WTC11 (cell line): ENCODE measurements around the gene EID2B. TPM values are rescaled to one million over a fixed set of nuclear protein-coding genes. Genes with fewer than 3 reads are reported as not detected.
A peak's percentile ranks its signal among the peaks of the same experiment; 100 is the strongest.

Source experiments
- ATAC-seq: fragments of 200-7000 bp; cut with Tn5 transposase; 2 replicates; pipeline ENCODE4 v1.10.0; 2021; ENCODE audit warnings: mild to moderate bottlenecking, moderate library complexity
- CTCF ChIA-PET: fragments of 300-600 bp; sonication (Branson Sonifier 250); formaldehyde crosslinking; loops from one replicate; lab custom pipeline; 2021; ENCODE audit warnings: antibody characterized with exemption; lab: Charles Lee
- POLR2A ChIA-PET: fragments of 350-600 bp; sonication (Branson Sonifier 250); formaldehyde crosslinking; loops from one replicate; lab custom pipeline; 2021; ENCODE audit warnings: antibody characterized with exemption; lab: Charles Lee
- DNase-seq: peaks from one replicate; pipeline ENCODE4 v3.0.0; 2021; ENCODE audit warnings: low spot score
- H3K27ac Mint-ChIP-seq: 2 replicates; pipeline ENCODE4 v1.8.0; 2021; ENCODE audit warnings: mixed read lengths
- H3K27me3 Mint-ChIP-seq: 2 replicates; pipeline ENCODE4 v1.8.0; 2021; ENCODE audit warnings: low read depth, mild to moderate bottlenecking, moderate library complexity, mixed read lengths
- H3K36me3 Mint-ChIP-seq: 2 replicates; pipeline ENCODE4 v1.8.0; 2021; ENCODE audit warnings: mixed read lengths
- H3K4me1 Mint-ChIP-seq: 2 replicates; pipeline ENCODE4 v1.8.0; 2022; ENCODE audit warnings: mixed read lengths
- H3K4me3 Mint-ChIP-seq: 2 replicates; pipeline ENCODE4 v1.8.0; 2021; ENCODE audit warnings: mild to moderate bottlenecking, moderate library complexity, mixed read lengths
- H3K9me3 Mint-ChIP-seq: 2 replicates; pipeline ENCODE4 v1.8.0; 2021; ENCODE audit warnings: mixed read lengths
- ARID4B ChIP-seq: sonication (generic); formaldehyde crosslinking; IDR thresholded peaks from 2 replicates; pipeline ENCODE4 v1.8.0; 2023; ENCODE audit warnings: missing genetic modification reagents, mild to moderate bottlenecking, borderline replicate concordance
- ERG ChIP-seq: fragments of 250-450 bp; sonication (Bioruptor Pico); IDR thresholded peaks from 2 replicates; pipeline ENCODE4 v1.8.0; 2021; ENCODE audit warnings: mild to moderate bottlenecking
- ETV6 ChIP-seq: sonication (generic); formaldehyde crosslinking; IDR thresholded peaks from 2 replicates; pipeline ENCODE4 v1.8.1; 2022; ENCODE audit warnings: mild to moderate bottlenecking, missing genetic modification reagents
- GABPB1 ChIP-seq: sonication (generic); formaldehyde crosslinking; IDR thresholded peaks from 2 replicates; pipeline ENCODE4 v1.8.1; 2023; ENCODE audit warnings: mild to moderate bottlenecking, missing genetic modification reagents
- IRF1 ChIP-seq: sonication (generic); formaldehyde crosslinking; IDR thresholded peaks from 2 replicates; pipeline ENCODE4 v1.8.0; 2023; ENCODE audit warnings: missing genetic modification reagents
- KAT7 ChIP-seq: sonication (generic); formaldehyde crosslinking; IDR thresholded peaks from 2 replicates; pipeline ENCODE4 v1.8.1; 2023; ENCODE audit warnings: missing genetic modification reagents, mild to moderate bottlenecking, borderline replicate concordance
- MXD4 ChIP-seq: fragments of 250-450 bp; sonication (Bioruptor Pico); IDR thresholded peaks from 2 replicates; pipeline ENCODE4 v1.8.0; 2021; ENCODE audit warnings: mild to moderate bottlenecking, moderate library complexity, borderline replicate concordance
- NFE2L1 ChIP-seq: sonication (generic); formaldehyde crosslinking; IDR thresholded peaks from 2 replicates; pipeline ENCODE4 v1.8.1; 2023; ENCODE audit warnings: missing genetic modification reagents
- NFYB ChIP-seq: sonication (generic); formaldehyde crosslinking; conservative IDR thresholded peaks from 2 replicates; pipeline ENCODE4 v1.8.0; 2022; ENCODE audit warnings: low read depth, missing genetic modification reagents
- NR1H2 ChIP-seq: sonication (generic); formaldehyde crosslinking; IDR thresholded peaks from 2 replicates; pipeline ENCODE4 v1.9.0; 2021; ENCODE audit warnings: mild to moderate bottlenecking, moderate library complexity, missing genetic modification reagents
- PRRX2 ChIP-seq: fragments of 250-450 bp; sonication (Bioruptor Pico); IDR thresholded peaks from 2 replicates; pipeline ENCODE4 v1.8.0; 2021; ENCODE audit warnings: mild to moderate bottlenecking
- SMAD4 ChIP-seq: sonication (generic); formaldehyde crosslinking; IDR thresholded peaks from 2 replicates; pipeline ENCODE4 v1.8.0; 2022; ENCODE audit warnings: mild to moderate bottlenecking, missing genetic modification reagents
- SOX15 ChIP-seq: fragments of 250-450 bp; sonication (Bioruptor Pico); IDR thresholded peaks from 2 replicates; pipeline ENCODE4 v1.9.0; 2021; ENCODE audit warnings: mild to moderate bottlenecking
- TP53 ChIP-seq: sonication (generic); formaldehyde crosslinking; IDR thresholded peaks from 2 replicates; pipeline ENCODE4 v1.8.1; 2023; ENCODE audit warnings: mild to moderate bottlenecking, missing genetic modification reagents
- ZBTB21 ChIP-seq: sonication (generic); formaldehyde crosslinking; IDR thresholded peaks from 2 replicates; pipeline ENCODE4 v1.8.1; 2023; ENCODE audit warnings: mild to moderate bottlenecking, missing genetic modification reagents, borderline replicate concordance
- ZBTB43 ChIP-seq: sonication (generic); formaldehyde crosslinking; IDR thresholded peaks from 2 replicates; pipeline ENCODE4 v1.8.1; 2023; ENCODE audit warnings: mild to moderate bottlenecking, missing genetic modification reagents
- ZMAT4 ChIP-seq: fragments of 250-450 bp; sonication (Bioruptor Pico); IDR thresholded peaks from 2 replicates; pipeline ENCODE4 v1.9.0; 2021; ENCODE audit warnings: mild to moderate bottlenecking
- ZNF138 ChIP-seq: sonication (generic); formaldehyde crosslinking; conservative IDR thresholded peaks from 2 replicates; pipeline ENCODE4 v1.8.1; 2022; ENCODE audit warnings: mild to moderate bottlenecking, moderate library complexity, missing genetic modification reagents
- ZNF416 ChIP-seq: fragments of 250-450 bp; sonication (Bioruptor Pico); IDR thresholded peaks from 2 replicates; pipeline ENCODE4 v1.9.0; 2021; ENCODE audit warnings: mild to moderate bottlenecking, inconsistent platforms
- ZNF671 ChIP-seq: fragments of 250-450 bp; sonication (Bioruptor Pico); IDR thresholded peaks from 2 replicates; pipeline ENCODE4 v1.8.0; 2021; ENCODE audit warnings: mild to moderate bottlenecking
- total RNA-seq: library from RNA; stranded (reverse); gene quantifications from 3 replicates; pipeline ENCODE4 v1.2.3, GENCODE V29; 2021
- TF ChIP-seq, protein P1 (sequence below): sonication (generic); formaldehyde crosslinking; IDR thresholded peaks from 2 replicates; pipeline ENCODE4 v1.8.0; 2022; ENCODE audit warnings: mild to moderate bottlenecking, missing genetic modification reagents
- TF ChIP-seq, protein P2 (sequence below): sonication (generic); formaldehyde crosslinking; IDR thresholded peaks from 2 replicates; pipeline ENCODE4 v1.8.1; 2022; ENCODE audit warnings: low read depth, mild to moderate bottlenecking, moderate library complexity, missing genetic modification reagents, borderline replicate concordance
- TF ChIP-seq, protein P3 (sequence below): sonication (generic); formaldehyde crosslinking; IDR thresholded peaks from 2 replicates; pipeline ENCODE4 v1.8.1; 2023; ENCODE audit warnings: mild to moderate bottlenecking, missing genetic modification reagents, moderate library complexity

Gene EID2B
- total RNA-seq, 1 experiment from 2014 or later = 3.6 TPM

DNA sequence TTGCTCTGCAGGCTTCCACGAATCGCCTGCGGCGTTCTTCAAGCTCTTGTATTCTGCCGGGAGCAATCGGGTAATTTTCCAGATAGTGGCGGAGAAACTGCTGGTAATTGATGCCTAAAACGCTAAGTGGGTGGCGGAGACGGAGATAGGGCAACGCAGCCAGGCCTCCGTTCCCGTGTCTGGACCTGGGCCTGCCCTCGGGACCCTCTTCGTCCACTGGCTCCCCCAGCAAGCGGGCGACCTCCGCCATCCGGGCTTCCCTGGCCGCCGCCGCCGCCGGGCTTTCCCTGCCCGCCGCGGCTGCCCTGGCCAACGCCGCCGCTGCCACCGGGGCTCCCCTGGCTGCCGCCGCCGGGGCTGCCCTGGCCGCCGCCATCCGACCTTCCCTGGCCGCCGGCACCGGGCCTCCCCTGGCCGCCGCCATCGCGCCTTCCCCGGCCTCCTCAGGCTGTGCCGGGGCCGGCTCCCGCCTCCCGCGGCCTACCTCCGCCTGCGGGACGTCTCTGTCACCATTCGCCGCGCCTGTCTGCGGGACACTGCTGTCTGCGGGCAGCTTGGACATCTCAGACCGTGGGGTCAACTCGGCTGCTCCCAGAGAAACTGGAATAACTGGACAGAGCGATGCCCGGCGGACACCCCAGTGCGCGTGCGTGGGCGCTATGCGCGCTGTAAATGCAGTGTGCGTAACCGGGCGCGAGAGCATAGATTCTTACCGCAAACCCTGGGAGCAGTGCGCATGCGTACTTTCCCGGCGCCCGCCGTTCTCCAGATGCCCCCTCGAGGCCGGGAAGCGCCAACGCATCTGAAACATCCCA, 7.1 kb upstream of the EID2B start, which contains the start of gene EID2 (continued):
- TF ChIP-seq ZMAT4 (no peak), ZBTB21 (CRISPR knock-in tag) (0 out of 2 replicates have a peak, but pooled peaks have one; percentile 42), SMAD4 (CRISPR knock-in tag) (no peak), MXD4 (CRISPR knock-in tag) (no peak), ZBTB43 (CRISPR knock-in tag) (peak; percentile 53), IRF1 (no peak), ZNF416 (CRISPR knock-in tag) (no peak), TP53 (CRISPR knock-in tag) (no peak), SOX15 (CRISPR knock-in tag) (no peak), NFE2L1 (0 out of 2 replicates have a peak, but pooled peaks have one; percentile 22), KAT7 (CRISPR knock-in tag) (no peak), NFYB (CRISPR knock-in tag) (no peak), ETV6 (CRISPR knock-in tag) (0 out of 2 replicates have a peak, but pooled peaks have one; percentile 62)
- TF ChIP-seq, protein P1, sequence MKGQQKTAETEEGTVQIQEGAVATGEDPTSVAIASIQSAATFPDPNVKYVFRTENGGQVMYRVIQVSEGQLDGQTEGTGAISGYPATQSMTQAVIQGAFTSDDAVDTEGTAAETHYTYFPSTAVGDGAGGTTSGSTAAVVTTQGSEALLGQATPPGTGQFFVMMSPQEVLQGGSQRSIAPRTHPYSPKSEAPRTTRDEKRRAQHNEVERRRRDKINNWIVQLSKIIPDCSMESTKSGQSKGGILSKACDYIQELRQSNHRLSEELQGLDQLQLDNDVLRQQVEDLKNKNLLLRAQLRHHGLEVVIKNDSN (CRISPR knock-in tag) = no peak
- TF ChIP-seq, protein P2, sequence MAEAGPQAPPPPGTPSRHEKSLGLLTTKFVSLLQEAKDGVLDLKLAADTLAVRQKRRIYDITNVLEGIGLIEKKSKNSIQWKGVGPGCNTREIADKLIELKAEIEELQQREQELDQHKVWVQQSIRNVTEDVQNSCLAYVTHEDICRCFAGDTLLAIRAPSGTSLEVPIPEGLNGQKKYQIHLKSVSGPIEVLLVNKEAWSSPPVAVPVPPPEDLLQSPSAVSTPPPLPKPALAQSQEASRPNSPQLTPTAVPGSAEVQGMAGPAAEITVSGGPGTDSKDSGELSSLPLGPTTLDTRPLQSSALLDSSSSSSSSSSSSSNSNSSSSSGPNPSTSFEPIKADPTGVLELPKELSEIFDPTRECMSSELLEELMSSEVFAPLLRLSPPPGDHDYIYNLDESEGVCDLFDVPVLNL (CRISPR knock-in tag) = no peak

DNA sequence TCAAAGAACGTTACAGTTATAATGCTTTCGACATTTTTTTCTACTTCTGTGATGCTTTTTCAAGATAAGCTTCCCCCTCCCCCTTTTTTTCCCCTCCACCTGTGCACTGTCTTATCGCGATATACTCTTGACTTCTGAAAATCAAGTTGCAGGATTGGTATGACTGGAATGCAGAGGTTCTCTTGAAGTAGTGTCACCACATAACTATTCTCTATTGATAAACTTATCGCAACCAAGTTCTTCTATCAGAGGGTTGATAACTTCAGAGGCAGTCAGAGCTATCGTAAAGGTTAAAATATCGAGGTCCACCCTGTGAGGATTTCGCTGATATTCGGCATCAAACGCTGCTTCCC, 6.5 kb upstream of the EID2B start:
- Mint-ChIP-seq H3K4me3 (peak overlapping the region; percentile 90), H3K36me3 (no peaks in the 10 kb centered on the region), H3K9me3 (no peaks in the 10 kb centered on the region), H3K27ac (peak overlapping the region; percentile 89), H3K4me1 (peaks cover 31% of the 10 kb centered on the region), H3K27me3 (peaks cover 11% of the 10 kb centered on the region)
- DNase-seq (no peak), ATAC-seq (peak; percentile 17)
- POLR2A ChIA-PET = interaction anchor here (1.2 kb wide), 1 partner anchor 20 kb away, joined by 6 read pairs; no protein-coding TSS in a partner anchor
- CTCF ChIA-PET = interaction anchor here (1.0 to 2.8 kb wide), 3 partner anchors 12 to 65 kb away, joined by 3 to 17 read pairs (median 9); no protein-coding TSS in a partner anchor
- TF ChIP-seq, protein P3, sequence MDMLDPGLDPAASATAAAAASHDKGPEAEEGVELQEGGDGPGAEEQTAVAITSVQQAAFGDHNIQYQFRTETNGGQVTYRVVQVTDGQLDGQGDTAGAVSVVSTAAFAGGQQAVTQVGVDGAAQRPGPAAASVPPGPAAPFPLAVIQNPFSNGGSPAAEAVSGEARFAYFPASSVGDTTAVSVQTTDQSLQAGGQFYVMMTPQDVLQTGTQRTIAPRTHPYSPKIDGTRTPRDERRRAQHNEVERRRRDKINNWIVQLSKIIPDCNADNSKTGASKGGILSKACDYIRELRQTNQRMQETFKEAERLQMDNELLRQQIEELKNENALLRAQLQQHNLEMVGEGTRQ = no peak
- no peak for TF ChIP-seq ERG (CRISPR knock-in tag)
- no peak for TF ChIP-seq KAT7 (CRISPR knock-in tag)
- TF ChIP-seq, protein P2 (CRISPR knock-in tag) = no peak
- TF ChIP-seq ZNF671 (CRISPR knock-in tag) = no peak
- TF ChIP-seq NR1H2 (CRISPR knock-in tag) = no peak
- TF ChIP-seq ARID4B = no peak
- TF ChIP-seq PRRX2 = no peak
- no peak for TF ChIP-seq GABPB1 (CRISPR knock-in tag)
- TF ChIP-seq TP53 (CRISPR knock-in tag) = no peak
- no peak for TF ChIP-seq ZNF138 (CRISPR knock-in tag)
